ENCODE measurements around the gene CACNA1H. TPM values are rescaled to one million over a fixed set of nuclear protein-coding genes. Genes with fewer than 3 reads are reported as not detected.

CACNA1H gene
- total and polyA plus RNA-seq, 9 of the 15 experiments (the other 6 are each of a cell fraction or from before 2014, with no cell fraction given): 0.10 to 0.18 TPM; not detected in 7

GRCh38 chr16:1193143-1193824 is 40.4 kb downstream of the CACNA1H start (continued):
- TF ChIP-seq MTF1 (CRISPR knock-in tag; IDR thresholded peaks at IDR 0.05; ENCODE audit: borderline replicate concordance) (no peak), HMBOX1 (IDR thresholded peaks at IDR 0.05) (no peak), SIN3A (IDR thresholded peaks at IDR 0.05; ENCODE audit: borderline replicate concordance in 2 of 2, control insufficient read depth in 1 of 2, low read depth in 2 of 2, low read length in 2 of 2) (no peak), KLF16 (IDR thresholded peaks at IDR 0.05) (no peak), RBM15 (IDR thresholded peaks at IDR 0.05; ENCODE audit: insufficient read depth, low read length) (no peak), BRF1 (IDR thresholded peaks at IDR 0.05; ENCODE audit: borderline replicate concordance, extremely low read depth, insufficient read length) (no peak), ZNF717 (CRISPR knock-in tag; IDR thresholded peaks at IDR 0.05) (no peak), CHD7 (IDR thresholded peaks at IDR 0.05; ENCODE audit: low read depth, low read length) (no peak), CTCFL (IDR thresholded peaks at IDR 0.05; ENCODE audit: borderline replicate concordance, insufficient read depth, low read depth, low read length, poor library complexity, severe bottlenecking) (peak; percentile 68), MAZ (CRISPR knock-in tag; conservative IDR thresholded peaks at IDR 0.05 in 1 of 2, IDR thresholded peaks at IDR 0.05 in 1 of 2) (peak; percentile 18 to 35; a peak in 1 of 4 replicates), NCOA4 (IDR thresholded peaks at IDR 0.05; ENCODE audit: partially characterized antibody) (no peak)

Data from K562 (cell line).